Measurements from ENCODE around the gene FBXL3. TPM values are rescaled to one million over a fixed set of nuclear protein-coding genes. Genes with fewer than 3 reads are reported as not detected.

FBXL3 gene
- total and polyA plus RNA-seq, 2 donors (not counting 1 experiment from before 2014, with no cell fraction given), result 20.5 to 78.0 TPM

- H3K27ac ChIP-seq (ENCODE audit: low read length in 2 of 2), result peak overlapping the region; percentile 87 to 93
- peak overlapping the region; percentile 38 to 90 (median 83) for H3K4me3 ChIP-seq (ENCODE audit: control extremely low read depth in 1 of 5, extremely low read depth in 1 of 5, insufficient read depth in 1 of 5, low read depth in 2 of 5, low read length in 4 of 5)
- peak overlapping the region; percentile 82 for H3K4me2 ChIP-seq (replicated peaks; ENCODE audit: low read depth, low read length, poor library complexity, severe bottlenecking)
- CTCF ChIA-PET, result interaction anchor here (1.8 to 3.3 kb wide), 3 partner anchors 11 to 29 kb away, joined by 5 to 23 read pairs (median 17); no protein-coding TSS in a partner anchor
- no peaks in the 10 kb centered on the region for H3K9me3 ChIP-seq (ENCODE audit: control extremely low read depth in 1 of 3, control insufficient read depth in 2 of 3, insufficient read depth in 1 of 3, low read length in 2 of 3)
- H2AFZ ChIP-seq (ENCODE audit: insufficient read depth, low read depth, low read length, poor library complexity, severe bottlenecking), result peak overlapping the region; percentile 91
- peak; percentile 10 for ATAC-seq (ENCODE audit: low read depth)
- no peaks in the 10 kb centered on the region for H4K20me1 ChIP-seq (ENCODE audit: control insufficient read depth, insufficient read depth, low read length, poor library complexity, severe bottlenecking)
- intact Hi-C loops (cut with micrococcal nuclease), result loop anchor here (5.0 kb wide), 2 partner anchors 1454 to 1666 kb away; partner anchors contain the start of genes COMMD6 and OBI1
- peaks cover 15 to 17% of the 10 kb centered on the region in 2 donors for H3K4me1 ChIP-seq (ENCODE audit: control insufficient read depth in 2 of 2, insufficient read depth in 2 of 2, low read length in 2 of 2)
- peak overlapping the region; percentile 99 for H3K27ac Mint-ChIP-seq
- H3K79me2 ChIP-seq (ENCODE audit: control insufficient read depth, insufficient read depth, low read length), result peaks cover 10% of the 10 kb centered on the region
- H3K4me3 Mint-ChIP-seq, result peak overlapping the region; percentile 99
- H3K27me3 Mint-ChIP-seq, result peaks cover 8% of the 10 kb centered on the region
- peaks cover 28% of the 10 kb centered on the region for H3K4me1 Mint-ChIP-seq
- no peaks in the 10 kb centered on the region for H3K27me3 ChIP-seq (replicated peaks in 1 of 4; ENCODE audit: control extremely low read depth in 1 of 4, control insufficient read depth in 3 of 4, insufficient read depth in 4 of 4, low read length in 3 of 4)
- 23% methylated on average over 8 of the region's 15 CpGs for WGBS (ENCODE audit: insufficient coverage)
- H3K36me3 ChIP-seq (replicated peaks in 1 of 2; ENCODE audit: control extremely low read depth in 1 of 2, control insufficient read depth in 1 of 2, extremely low read depth in 1 of 2, insufficient read depth in 2 of 2, low read length in 1 of 2), result peaks cover 0 to 4% of the 10 kb centered on the region in 2 experiments
- DNase-seq, result no peak
- POLR2A ChIA-PET, result interaction anchor here (0.7 to 4.0 kb wide), 3 partner anchors 35 to 440 kb away, joined by 3 to 27 read pairs (median 6); partner anchors contain the start of genes FBXL3 and KCTD12
- TF ChIP-seq EZH2 (IDR thresholded peaks at IDR 0.05; ENCODE audit: borderline replicate concordance, insufficient read depth, low read depth, low read length, poor library complexity, severe bottlenecking) (no peak), CTCF (IDR thresholded peaks at IDR 0.05) (no peak)
- no peaks in the 10 kb centered on the region for H3K9me3 Mint-ChIP-seq (ENCODE audit: insufficient read depth)
- peak overlapping the region; percentile 83 for H3K9ac ChIP-seq (ENCODE audit: low read length)
Observed at GRCh38 chr13:76991432-76991795, 35.5 kb downstream of the FBXL3 start.

GRCh38 chr13:76983676-76984075 lies 43.3 kb downstream of the FBXL3 start:
- H2AFZ ChIP-seq (ENCODE audit: insufficient read depth, low read depth, low read length, poor library complexity, severe bottlenecking), result no peak overlapping the region
- ChIA-PET POLR2A (no interaction called here), CTCF (no interaction called here)
- no peak overlapping the region for H3K27ac ChIP-seq (ENCODE audit: low read length in 2 of 2)
- peaks cover 0 to 7% of the 10 kb centered on the region in 2 donors for H3K4me1 ChIP-seq (ENCODE audit: control insufficient read depth in 2 of 2, insufficient read depth in 2 of 2, low read length in 2 of 2)
- no peak for DNase-seq
- H3K9ac ChIP-seq (ENCODE audit: low read length), result no peak overlapping the region
- ATAC-seq (ENCODE audit: low read depth), result no peak
- H3K79me2 ChIP-seq (ENCODE audit: control insufficient read depth, insufficient read depth, low read length), result no peaks in the 10 kb centered on the region
- no peaks in the 10 kb centered on the region for H4K20me1 ChIP-seq (ENCODE audit: control insufficient read depth, insufficient read depth, low read length, poor library complexity, severe bottlenecking)
- Mint-ChIP-seq H3K4me3 (no peak overlapping the region), H3K9me3 (ENCODE audit: insufficient read depth) (no peaks in the 10 kb centered on the region), H3K4me1 (peaks cover 4% of the 10 kb centered on the region), H3K27me3 (peaks cover 41% of the 10 kb centered on the region), H3K27ac (no peak overlapping the region)
- H3K4me3 ChIP-seq (ENCODE audit: control extremely low read depth in 1 of 5, extremely low read depth in 1 of 5, insufficient read depth in 1 of 5, low read depth in 2 of 5, low read length in 4 of 5), result no peak overlapping the region
- H3K36me3 ChIP-seq (replicated peaks in 1 of 2; ENCODE audit: control extremely low read depth in 1 of 2, control insufficient read depth in 1 of 2, extremely low read depth in 1 of 2, insufficient read depth in 2 of 2, low read length in 1 of 2), result no peaks in the 10 kb centered on the region
- H3K4me2 ChIP-seq (replicated peaks; ENCODE audit: low read depth, low read length, poor library complexity, severe bottlenecking), result no peak overlapping the region
- H3K27me3 ChIP-seq (replicated peaks in 1 of 4; ENCODE audit: control extremely low read depth in 1 of 4, control insufficient read depth in 3 of 4, insufficient read depth in 4 of 4, low read length in 3 of 4), result peaks cover 0 to 18% (median 13%) of the 10 kb centered on the region in 4 experiments
- WGBS (ENCODE audit: insufficient coverage), result 80% methylated on average over 1 of the region's 5 CpGs
- no peaks in the 10 kb centered on the region for H3K9me3 ChIP-seq (ENCODE audit: control extremely low read depth in 1 of 3, control insufficient read depth in 2 of 3, insufficient read depth in 1 of 3, low read length in 2 of 3)
- no peak for TF ChIP-seq EZH2 (IDR thresholded peaks at IDR 0.05; ENCODE audit: borderline replicate concordance, insufficient read depth, low read depth, low read length, poor library complexity, severe bottlenecking)
- TF ChIP-seq CTCF (IDR thresholded peaks at IDR 0.05), result no peak
- intact Hi-C loops (cut with micrococcal nuclease), result no loop called here

Data from B cell (primary cell).